ENCODE results near the gene PHACTR3.

PHACTR3 gene

GRCh38 chr20:59575216-59575615 is 29.1 kb upstream of the PHACTR3 start:
- DNase-seq: no peak

DNA sequence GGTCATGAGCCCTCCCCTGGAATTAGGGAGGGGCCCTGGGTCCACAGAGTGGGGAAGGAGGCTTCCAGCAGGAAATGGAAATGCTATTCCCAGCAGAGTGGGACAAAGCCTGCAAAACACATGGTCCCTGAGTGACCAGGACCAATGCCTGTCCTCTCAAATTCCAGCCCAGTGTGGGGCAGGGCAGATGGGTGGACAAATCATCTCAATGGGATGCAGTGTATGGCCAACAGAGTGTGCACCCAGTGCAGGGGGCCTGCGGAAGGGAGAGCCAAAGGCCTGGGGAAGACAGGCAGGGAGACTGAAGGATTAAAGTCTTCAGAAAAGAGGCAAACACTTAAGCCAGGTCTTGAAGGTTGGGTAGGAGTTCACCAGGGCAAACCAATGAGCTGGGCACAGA is 28.7 kb upstream of the PHACTR3 start:
- no peak for DNase-seq

DNA sequence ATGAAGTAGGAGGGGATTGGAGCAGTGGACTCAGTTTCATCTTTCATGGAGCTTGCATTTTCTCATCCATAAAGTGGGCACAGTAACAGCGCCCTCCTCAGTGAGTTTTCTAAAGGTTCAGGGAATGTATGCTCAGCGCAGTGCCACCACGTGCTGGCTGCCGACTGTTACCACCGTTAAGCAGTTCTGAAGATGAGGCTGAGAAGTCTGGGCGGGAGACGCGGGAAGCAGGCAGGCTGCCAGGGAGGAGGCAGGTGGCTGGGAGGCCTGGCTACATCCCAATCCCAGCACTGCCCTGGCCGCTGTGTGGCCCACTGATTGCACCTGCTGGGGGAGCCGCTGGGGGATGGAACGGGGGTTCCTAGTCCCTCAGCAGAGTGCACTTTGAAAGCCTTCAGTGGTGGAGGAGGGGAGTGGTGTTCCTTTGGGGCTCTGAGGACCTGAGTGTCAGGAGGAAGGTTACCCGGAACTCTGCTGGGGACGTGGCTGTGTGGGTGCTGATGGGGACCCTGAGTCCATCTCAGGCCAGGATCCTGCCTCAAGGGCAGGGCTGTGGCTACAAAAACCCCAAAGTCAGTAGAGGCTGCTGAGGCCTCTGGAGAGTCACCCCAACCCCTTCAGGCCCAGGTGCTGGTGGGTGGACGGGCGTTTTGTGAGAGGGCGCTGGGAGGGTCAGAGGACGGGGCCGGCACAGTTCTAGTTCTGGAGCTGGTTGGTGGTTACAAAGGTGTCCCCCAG is 28.0 kb upstream of the PHACTR3 start:
- DNase-seq: no peak

DNA sequence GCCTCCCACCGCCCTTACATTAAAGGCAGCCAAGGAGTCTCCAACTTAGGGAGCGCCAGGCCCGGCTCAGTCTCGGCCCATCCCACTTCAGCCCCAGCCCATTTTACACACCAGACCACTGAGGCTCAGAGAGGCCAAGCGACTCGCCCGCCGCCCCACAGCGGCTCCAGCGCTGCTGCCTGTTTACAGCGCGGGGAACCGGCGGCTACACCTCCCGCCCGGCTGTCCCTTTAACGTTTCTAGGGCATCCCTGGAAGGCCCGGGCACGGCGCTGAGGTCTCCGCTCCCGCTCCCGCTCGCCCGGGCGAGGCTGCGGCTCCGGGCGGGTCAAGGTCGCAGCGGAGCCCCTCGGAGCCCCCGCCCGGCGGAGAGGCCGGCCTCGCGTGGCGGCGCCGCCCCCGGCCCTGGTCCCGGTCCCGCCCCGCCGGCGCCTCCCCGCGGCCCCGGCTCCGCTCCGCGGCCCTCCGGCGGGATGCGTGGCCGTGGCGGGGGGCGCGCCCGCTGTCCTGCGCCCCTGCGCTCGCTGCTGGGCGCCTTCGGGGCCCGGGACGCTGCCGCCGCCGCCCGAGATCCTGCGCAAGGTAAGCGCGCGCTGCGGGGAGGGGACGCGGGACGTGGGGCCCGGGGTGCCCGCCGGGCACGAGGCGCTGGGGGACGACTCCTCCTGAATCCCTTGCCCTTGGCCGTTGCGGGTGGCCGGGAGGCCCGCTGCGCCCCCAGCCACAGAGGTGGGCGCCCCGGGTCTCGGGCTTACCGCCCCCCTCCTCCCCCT is 27.1 kb upstream of the PHACTR3 start:
- no peak for DNase-seq

- DNase-seq: no peak
Measured at GRCh38 chr20:59577809-59578435, 26.4 kb upstream of the PHACTR3 start.

DNA sequence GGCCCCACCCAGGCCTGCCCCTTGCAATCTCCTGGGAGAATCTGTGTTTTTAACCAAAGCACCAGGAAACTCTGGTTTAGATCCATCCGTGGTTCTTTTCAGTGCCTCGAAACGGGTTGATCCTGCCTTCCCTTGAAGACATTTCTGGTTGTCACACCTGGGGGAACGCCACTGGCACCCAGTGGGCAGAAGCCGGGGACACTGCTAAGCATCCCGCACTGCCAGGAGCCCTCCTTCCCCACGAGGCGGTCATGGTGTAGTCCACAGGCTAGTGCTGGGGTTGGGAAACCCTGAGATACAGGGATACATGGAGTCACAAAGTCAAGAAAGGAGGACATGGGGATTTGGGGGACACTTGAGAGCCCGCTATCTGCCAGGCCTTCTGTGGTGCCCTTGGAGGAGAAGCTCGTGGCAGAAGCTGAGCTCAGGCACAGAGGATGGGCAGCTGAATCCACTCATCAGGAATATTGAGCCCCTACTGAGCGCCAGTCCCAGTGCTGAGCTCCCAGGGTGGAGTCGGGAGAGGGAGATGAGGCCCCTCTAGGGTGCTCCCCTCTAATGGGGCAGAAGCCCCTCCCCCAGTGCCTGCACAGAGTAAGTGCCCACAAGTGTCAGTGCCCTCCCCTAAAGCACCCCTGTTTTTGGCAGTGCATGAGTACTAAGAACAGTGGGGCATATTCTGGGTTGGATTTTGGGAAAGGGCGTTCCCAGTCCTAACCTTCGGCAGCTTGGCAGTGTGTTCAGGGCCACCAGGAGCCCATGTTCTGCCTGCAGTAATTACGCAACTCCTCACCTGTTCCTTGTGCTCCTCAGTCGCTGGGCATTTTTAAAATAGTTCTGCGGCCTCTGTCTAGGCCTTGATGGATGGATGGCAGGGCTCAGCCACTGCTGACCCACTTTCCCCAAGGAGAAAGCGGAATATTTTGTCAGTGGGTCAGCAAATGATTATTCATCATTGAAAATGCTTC is 25.6 kb upstream of the PHACTR3 start:
- no peak for DNase-seq

DNA sequence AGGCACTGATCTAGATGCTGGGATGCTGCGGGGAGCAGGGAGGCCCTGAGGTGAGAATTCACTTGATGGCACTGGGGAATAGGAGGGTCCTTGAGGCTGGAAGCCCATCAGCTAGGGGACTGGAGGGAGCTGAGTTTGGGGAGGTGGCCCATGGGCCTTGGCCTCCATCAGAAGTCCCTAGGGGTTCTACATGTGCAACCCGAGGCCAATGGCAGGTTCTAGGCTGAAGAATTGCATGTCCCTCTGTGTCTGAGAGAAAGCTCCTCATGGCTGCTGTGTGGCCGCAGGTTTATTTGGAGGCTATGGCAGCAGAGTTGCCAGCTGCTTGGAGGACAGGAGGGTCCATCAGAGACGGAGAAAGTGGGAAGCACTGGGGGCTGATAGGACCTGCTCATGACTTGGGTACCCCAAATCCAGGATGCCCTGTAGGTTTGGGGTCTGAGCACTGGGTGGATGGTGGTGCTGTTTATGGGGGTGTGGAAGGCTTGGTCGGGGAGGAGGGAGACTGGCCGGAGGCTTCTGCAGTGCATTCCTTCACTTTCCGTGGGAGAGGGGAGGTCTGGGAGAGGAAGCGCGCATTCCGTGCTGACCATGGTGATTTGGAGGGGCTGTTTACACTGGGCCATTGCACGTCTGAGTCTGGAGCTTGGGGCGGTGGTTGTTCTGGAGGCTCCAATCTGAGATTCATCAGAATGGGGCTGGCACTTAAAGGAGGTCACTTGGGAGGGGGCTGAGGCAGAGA is 24.8 kb upstream of the PHACTR3 start:
- no peak for DNase-seq

DNA sequence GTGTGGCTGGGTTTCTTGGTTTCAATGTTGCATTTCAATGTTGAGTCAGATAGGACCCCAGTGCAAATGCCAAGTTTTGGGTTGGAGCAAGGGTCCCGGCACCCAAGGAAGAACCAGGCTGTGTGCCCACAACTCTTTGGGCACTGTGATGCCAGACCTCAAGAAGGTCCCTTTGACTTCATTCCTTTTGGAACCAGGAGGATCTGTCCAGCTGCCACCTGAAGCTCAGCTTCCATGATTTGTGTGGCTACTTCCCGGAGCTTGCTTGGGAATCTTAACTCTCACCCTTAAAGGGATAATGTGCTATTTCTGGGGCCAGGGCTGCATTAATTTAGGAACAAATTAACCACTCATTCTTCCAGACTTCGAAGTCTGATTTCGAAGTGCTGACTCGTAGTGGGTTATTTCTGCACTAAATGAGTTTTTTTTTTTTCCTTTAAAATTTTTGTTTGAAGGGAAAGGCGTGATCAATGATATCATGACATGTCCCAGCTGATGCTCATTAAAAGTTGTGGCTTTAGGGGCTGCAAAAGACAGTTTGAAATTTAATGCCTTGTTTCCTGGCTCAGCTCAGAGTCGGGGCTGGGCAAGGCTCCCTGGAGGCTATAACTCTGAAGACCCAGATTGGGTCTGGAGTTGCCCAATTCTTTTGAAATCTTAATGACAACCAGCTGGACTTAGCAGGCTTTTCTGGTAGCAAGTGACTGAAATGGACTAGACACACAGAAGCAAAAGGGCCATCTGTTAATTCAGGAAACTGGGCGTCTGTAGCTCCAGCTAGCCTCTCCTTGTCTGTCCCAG is 24.0 kb upstream of the PHACTR3 start:
- DNase-seq: no peak

GRCh38 chr20:59580991-59581401 is 23.3 kb upstream of the PHACTR3 start:
- no peak for DNase-seq

DNA sequence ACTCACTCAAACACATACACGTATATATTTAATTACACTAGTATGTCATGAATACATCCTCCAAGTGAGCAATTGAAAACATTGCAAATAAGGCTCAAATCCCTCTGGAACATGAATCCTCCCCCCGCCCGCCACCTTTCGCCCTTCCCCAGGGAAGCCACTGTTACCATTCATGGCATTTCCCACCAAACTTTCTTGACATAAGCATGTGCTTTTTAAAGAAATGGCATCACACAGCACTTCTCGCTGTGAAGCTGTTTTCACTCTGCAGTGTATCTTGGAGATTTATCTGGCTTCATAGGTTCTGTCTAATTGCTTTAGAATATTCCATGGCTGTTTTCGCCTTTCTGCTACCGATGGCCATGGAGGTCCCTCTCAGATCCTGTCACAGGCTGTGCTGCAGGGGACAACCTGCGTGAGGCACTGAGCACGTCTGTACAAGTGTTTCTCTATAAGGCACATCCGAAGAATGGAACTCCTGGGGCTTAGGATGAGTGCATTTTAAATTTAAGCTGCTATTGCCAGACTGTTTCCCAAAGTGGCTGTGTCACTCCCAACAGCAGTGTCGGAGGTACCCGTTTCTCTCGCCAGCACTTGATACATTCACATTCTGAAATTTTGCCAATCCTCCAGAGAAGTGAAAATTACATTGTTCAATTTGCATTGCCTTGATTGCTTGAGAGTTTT is 22.2 kb upstream of the PHACTR3 start:
- no peak for DNase-seq

DNA sequence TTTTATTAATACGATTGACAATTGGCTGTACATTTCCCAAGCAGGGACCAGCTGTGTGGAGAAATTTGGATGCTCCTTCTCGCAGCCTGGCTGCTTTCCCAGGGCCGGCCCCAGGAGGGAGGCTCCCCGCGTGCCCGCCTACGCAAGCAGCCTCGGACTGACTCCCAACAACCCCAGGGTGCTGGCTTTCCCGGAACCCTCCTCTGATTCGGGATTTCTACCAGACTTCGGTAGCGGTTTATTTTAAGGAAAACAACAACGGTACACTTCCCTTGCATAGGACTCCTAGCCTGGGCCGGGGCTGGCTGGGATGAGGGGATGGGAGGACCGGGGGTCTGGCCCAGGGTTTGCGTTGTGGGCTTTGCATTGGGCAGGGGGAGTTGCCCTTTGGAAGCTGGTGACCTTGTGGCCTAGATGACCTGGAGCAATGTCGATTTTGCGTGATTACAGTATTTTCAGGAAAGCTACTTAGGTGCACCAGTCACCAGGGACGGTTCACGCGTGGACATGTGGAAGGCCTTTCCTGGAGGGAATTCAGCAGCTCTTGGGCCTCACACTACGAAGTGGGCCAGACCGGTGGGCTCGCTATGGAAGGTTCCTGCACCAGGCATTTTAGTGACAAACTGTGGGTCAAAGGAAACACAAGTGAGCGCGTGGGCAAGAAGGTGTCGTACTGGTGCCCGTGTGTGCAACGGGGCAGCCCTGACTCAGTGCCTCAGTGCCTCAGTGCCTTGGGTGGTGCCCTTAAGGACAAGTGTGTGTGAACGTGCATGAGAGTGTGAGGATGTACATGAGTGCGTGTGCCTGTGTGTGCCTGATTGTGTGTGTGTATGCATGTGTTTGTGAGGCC is 20.7 kb upstream of the PHACTR3 start:
- no peak for DNase-seq

DNA sequence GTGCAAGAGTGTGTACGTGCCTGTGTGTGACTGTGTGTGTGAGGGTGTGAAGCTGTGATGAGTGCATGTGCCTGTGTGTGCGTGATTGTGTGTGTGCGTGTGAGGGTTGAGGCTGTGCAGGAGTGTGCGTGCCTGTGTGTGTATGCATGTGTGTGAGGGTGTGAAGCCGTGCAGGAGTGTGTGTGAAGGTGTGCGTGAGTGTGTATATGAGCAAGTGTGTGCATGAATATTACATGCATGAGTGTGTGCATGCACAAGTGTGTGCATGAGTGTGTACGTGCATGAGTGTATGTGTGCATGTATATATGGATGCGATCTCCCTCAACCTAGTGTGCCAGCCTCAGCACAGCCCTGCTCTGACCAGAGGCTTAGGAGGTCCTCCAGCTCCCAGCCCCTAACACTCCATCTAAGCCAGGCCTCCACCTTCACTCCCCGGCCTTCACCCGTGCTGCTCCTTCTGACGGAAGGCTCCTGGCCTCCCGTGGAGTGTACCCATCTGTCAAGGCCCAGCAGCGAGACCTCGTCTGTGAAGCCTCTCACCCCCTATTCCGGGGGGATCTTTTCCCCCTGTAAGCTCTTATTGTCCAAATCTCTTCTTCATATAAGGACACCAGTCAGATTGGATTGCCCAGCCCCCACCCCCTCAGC is 19.9 kb upstream of the PHACTR3 start:
- no peak for DNase-seq

GRCh38 chr20:59585714-59586409 is 18.5 kb upstream of the PHACTR3 start:
- DNase-seq: no peak

DNA sequence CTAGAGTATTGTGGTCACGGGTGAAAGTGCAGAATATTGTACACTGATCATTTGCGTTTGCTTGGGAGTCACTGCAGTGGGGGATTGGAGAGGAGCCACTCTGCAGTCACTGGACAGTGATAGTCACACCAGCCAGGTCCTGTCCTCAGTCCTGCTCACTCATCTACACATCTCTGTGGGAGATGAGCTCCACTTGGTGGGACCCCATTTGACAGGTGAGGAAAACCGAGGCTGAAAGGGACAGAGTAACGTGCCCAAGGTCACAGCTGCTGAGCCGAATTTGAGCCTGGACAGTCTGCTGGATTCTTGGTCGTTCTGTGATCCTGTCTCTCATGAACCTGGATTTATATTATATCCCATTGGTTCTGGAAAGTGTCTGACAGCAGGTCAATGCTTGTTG is 17.7 kb upstream of the PHACTR3 start:
- no peak for DNase-seq

DNA sequence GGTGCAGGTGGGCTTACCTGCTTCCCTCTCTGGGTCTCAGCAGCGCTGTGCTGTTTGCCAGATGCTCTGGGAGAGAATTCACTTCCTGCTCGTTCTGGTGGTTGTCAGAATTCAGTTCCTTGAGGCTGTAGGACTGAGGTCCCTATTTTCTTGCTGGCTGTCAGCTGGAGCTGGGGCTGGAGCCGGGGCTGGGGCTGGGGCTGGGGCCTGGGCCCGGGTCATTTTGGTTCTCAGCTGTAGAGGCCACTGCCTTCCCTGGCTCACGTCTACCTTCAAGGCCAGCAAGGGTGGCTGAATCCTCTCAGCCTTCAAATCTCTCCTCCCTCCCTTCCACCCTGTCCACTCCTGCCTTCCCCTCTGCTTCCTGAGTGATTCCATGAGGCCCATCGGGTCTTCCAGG is 16.8 kb upstream of the PHACTR3 start:
- DNase-seq: no peak

DNA sequence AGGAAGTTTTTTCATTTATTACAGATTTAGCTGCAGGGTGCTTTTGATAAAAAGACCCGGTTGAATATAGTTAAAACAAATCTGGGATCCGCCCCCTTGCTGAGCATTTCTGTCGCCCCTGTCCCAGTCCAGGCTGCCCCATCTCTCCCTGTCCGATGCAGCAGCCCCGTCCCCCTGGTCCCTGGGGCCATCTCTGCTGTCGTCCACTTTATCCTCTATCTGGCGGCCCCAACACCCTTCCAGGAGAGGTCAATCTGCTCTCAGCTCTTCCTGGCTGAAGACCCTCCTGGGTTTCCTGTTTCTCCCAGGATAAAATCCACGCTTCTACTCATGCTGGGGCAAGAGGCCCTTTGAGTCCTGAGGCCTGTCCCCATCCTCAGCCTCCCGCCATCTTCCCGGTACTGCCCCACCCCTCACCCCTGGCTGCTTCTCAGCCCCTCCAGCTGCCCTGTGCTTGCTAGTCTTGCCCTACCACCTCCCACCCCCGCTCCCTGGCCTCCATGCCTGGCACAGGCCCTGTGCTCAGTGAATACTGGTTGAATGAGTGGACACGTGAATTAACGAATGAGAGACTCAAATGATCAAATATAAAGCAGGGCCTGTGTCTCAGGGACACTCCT is 16.0 kb upstream of the PHACTR3 start:
- no peak for DNase-seq

GRCh38 chr20:59589086-59589684 is 15.2 kb upstream of the PHACTR3 start:
- DNase-seq: no peak

GRCh38 chr20:59591061-59591460 is 13.3 kb upstream of the PHACTR3 start:
- DNase-seq: no peak
